Lung (tissue), 12 donors: ENCODE data around the gene PCDHA2. TPM values are rescaled to one million over a fixed set of nuclear protein-coding genes. Genes with fewer than 3 reads are reported as not detected.
"Not testable (repeated sequence)": the region's sequence is repeated elsewhere in the genome, so short reads cannot be mapped to it uniquely, and the experiment has no call there.

Experiments
- ATAC-seq: fragments of 200-7000 bp; cut with Tn5 transposase; one replicate; pipeline ENCODE4 v1.9.1; 2020; ENCODE audit warnings: moderate number of reproducible peaks; ENCODE audit not compliant: insufficient read depth, low FRiP score
- DNase-seq, 3 donors: peaks; one replicate each; pipeline ENCODE4 v3.0.0-alpha.2; 2013 to 2017
- H3K27ac ChIP-seq, 2 donors: one replicate each; pipeline ENCODE4 v1.5.1; 2013; ENCODE audit warnings: mild to moderate bottlenecking in 2 of 2, moderate library complexity in 2 of 2, control low read depth in 1 of 2, inconsistent platforms in 1 of 2, low read depth in 1 of 2, low read length in 1 of 2
- H3K27me3 ChIP-seq, 3 donors: one replicate each; pipeline ENCODE4 v1.5.1; 2013; ENCODE audit warnings: low read length in 2 of 3; ENCODE audit not compliant: control insufficient read depth in 3 of 3, insufficient read depth in 3 of 3
- H3K36me3 ChIP-seq, 4 donors: one replicate each; pipeline ENCODE4 v1.5.1; 2013; ENCODE audit warnings: low read length in 4 of 4, mild to moderate bottlenecking in 1 of 4, moderate library complexity in 1 of 4; ENCODE audit not compliant: control insufficient read depth in 4 of 4, insufficient read depth in 4 of 4
- H3K4me1 ChIP-seq, 5 donors: one replicate each; pipeline ENCODE4 v1.5.1; 2013; ENCODE audit warnings: low read length in 5 of 5, mild to moderate bottlenecking in 2 of 5, moderate library complexity in 1 of 5; ENCODE audit not compliant: control insufficient read depth in 5 of 5, insufficient read depth in 5 of 5
- H3K4me3 ChIP-seq: one replicate; pipeline ENCODE4 v1.5.1; 2013; ENCODE audit warnings: mild to moderate bottlenecking, control low read depth, moderate library complexity
- H3K9ac ChIP-seq, 2 donors: one replicate each; pipeline ENCODE4 v1.5.1; 2013; ENCODE audit warnings: low read length in 2 of 2, control low read depth in 1 of 2; ENCODE audit not compliant: insufficient read depth in 1 of 2
- H3K9me3 ChIP-seq, 4 donors: one replicate each; pipeline ENCODE4 v1.5.1; 2013; ENCODE audit warnings: low read length in 3 of 4, mild to moderate bottlenecking in 1 of 4, moderate library complexity in 1 of 4; ENCODE audit not compliant: control insufficient read depth in 4 of 4, insufficient read depth in 3 of 4
- WGBS, 2 donors: extraction: QIAGEN DNeasy Blood & Tissue Kit; methylation state at CpG; one replicate each; pipeline ENCODE4 v1.1.7; 2013; 5-methylcytosine and 5-hydroxymethylcytosine counted together
- polyA plus RNA-seq, 2 donors: library from polyadenylated mRNA; stranded (reverse); fragments of 200-250 nt; gene quantifications; one replicate each; pipeline ENCODE4 v1.2.1, GENCODE V29; 2013
- total RNA-seq, 2 donors: library from RNA; depleted of rRNA in 1 of 2; stranded (reverse); fragments of >200 nt in 1 of 2; gene quantifications; one replicate each; pipeline ENCODE4 v1.2.1, GENCODE V29; 2014 to 2021
- TF ChIP-seq, protein P1 (sequence below): IDR thresholded peaks from 2 replicates; pipeline ENCODE4 v1.5.1; 2012; ENCODE audit warnings: mild to moderate bottlenecking; ENCODE audit errors: control extremely low read depth, extremely low read depth
- donor health status: control.
- donor health status: control.
- donor health status: Bipolar disorder and iron deficiency.
- donor health status: healthy.
- donor health status: DM: yes; HTN: yes; CAD: no.

The PCDHA2 gene
- total and polyA plus RNA-seq, 4 donors = 0.02 to 0.43 (median 0.15) TPM; not detected in 1

DNA sequence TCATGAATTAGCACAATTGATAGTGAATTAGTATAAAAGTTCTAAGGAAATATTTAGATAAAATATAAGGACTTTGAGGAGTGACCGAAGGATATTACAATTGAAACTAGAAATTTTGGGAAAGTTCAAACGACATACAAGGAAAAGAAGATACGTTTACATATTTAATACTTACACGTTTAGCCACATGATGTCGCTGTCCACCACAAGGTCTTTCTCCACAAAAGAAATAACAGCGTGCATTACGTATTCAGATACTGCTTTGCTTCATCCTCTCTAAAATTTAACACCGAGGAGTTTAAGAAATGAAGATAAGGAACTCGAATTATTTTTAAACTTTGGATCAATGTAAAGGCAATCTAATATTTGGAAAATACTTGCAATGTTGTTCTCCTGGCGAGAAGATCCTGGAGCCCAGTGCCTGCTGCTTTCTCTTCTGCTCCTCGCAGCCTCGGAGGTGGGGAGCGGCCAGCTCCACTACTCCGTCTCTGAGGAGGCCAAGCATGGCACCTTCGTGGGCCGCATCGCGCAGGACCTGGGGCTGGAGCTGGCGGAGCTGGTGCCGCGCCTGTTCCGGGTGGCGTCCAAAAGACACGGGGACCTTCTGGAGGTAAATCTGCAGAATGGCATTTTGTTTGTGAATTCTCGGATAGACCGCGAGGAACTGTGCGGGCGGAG, 6.3 kb downstream of the PCDHA2 start, which contains the start of gene PCDHA3:
TSS of gene PCDHA3 (plus strand) at position 242 of the 678 bp plus-strand sequence.
- Histone ChIP-seq H3K9ac (no peak within 1 kb of the TSS), H3K27ac (no peak within 1 kb of the TSS), H3K36me3 (no peaks in the 10 kb centered on the region), H3K4me1 (peaks cover 0 to 2% (median 0%) of the 10 kb centered on the region in 5 donors), H3K27me3 (no peaks in the 10 kb centered on the region), H3K4me3 (peak within 1 kb of the TSS; percentile 16), H3K9me3 (peaks cover 0 to 31% (median under 1%) of the 10 kb centered on the region in 4 donors)
- 18 to 19% methylated on average over 29 of the region's 29 CpGs for WGBS, 2 donors
- ATAC-seq (no peak), DNase-seq (peak in 2 of 3 donors; percentile 16 to 45)
- TF ChIP-seq, protein P1, sequence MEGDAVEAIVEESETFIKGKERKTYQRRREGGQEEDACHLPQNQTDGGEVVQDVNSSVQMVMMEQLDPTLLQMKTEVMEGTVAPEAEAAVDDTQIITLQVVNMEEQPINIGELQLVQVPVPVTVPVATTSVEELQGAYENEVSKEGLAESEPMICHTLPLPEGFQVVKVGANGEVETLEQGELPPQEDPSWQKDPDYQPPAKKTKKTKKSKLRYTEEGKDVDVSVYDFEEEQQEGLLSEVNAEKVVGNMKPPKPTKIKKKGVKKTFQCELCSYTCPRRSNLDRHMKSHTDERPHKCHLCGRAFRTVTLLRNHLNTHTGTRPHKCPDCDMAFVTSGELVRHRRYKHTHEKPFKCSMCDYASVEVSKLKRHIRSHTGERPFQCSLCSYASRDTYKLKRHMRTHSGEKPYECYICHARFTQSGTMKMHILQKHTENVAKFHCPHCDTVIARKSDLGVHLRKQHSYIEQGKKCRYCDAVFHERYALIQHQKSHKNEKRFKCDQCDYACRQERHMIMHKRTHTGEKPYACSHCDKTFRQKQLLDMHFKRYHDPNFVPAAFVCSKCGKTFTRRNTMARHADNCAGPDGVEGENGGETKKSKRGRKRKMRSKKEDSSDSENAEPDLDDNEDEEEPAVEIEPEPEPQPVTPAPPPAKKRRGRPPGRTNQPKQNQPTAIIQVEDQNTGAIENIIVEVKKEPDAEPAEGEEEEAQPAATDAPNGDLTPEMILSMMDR = no peak

DNA sequence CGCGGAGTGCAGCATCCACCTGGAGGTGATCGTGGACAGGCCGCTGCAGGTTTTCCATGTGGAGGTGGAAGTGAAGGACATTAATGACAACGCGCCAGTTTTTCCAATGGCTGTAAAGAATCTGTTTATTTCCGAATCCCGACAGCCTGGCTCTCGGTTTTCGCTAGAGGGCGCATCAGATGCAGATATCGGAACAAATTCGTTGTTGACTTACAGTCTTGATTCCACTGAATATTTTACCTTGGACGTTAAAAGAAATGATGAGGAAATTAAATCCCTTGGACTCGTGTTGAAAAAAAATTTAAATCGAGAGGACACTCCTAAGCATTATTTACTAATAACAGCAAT, 6.8 kb downstream of the PCDHA2 start:
- DNase-seq = no peak
- Histone ChIP-seq H3K9me3 (peaks cover 0 to 26% (median 0%) of the 10 kb centered on the region in 4 donors), H3K27ac (no peak overlapping the region), H3K27me3 (no peaks in the 10 kb centered on the region), H3K9ac (no peak overlapping the region), H3K4me1 (peaks cover 0 to 2% (median 0%) of the 10 kb centered on the region in 5 donors), H3K36me3 (no peaks in the 10 kb centered on the region), H3K4me3 (no peak overlapping the region)
- TF ChIP-seq, protein P1 = no peak
- ATAC-seq = no peak
- 12 to 17% methylated on average over 16 of the region's 16 CpGs for WGBS, 2 donors

- not testable (repeated sequence) for H3K27me3 ChIP-seq, ATAC-seq, H3K27ac ChIP-seq, H3K4me1 ChIP-seq, DNase-seq, H3K4me3 ChIP-seq, H3K36me3 ChIP-seq, H3K9ac ChIP-seq
- 45 to 53% methylated on average over 45 of the region's 45 CpGs for WGBS, 2 donors
- H3K9me3 ChIP-seq = peaks cover 0 to 23% (median 0%) of the 10 kb centered on the region in 4 donors
These were observed 7.7 kb downstream of the PCDHA2 start for GRCh38 chr5:140802381-140802780.

DNA sequence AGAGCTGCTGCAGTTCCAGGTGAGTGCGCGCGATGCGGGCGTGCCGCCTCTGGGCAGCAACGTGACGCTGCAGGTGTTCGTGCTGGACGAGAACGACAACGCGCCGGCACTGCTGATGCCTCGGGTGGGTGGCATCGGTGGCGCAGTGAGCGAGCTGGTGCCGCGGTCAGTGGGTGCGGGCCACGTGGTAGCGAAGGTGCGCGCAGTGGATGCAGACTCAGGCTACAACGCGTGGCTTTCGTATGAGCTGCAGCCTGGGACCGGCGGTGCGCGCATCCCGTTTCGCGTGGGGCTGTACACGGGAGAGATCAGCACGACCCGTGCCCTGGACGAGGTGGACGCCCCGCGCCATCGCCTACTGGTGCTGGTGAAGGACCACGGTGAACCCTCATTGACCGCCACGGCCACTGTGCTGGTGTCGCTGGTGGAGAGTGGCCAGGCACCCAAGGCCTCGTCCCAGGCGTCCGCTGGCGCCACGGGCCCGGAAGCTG, 8.2 kb downstream of the PCDHA2 start:
- DNase-seq = no peak
- Histone ChIP-seq H3K4me3 (no peak overlapping the region), H3K9me3 (peaks cover 0 to 27% (median 1%) of the 10 kb centered on the region in 4 donors), H3K27ac (no peak overlapping the region), H3K4me1 (peaks cover 0 to 2% (median 0%) of the 10 kb centered on the region in 5 donors), H3K9ac (no peak overlapping the region), H3K27me3 (no peaks in the 10 kb centered on the region), H3K36me3 (no peaks in the 10 kb centered on the region)
- TF ChIP-seq, protein P1 = no peak
- ATAC-seq = no peak
- WGBS, 2 donors = 43 to 51% methylated on average over 48 to 53 of the region's 53 CpGs
